Measurements from ENCODE around the gene TMEM63B. TPM values are rescaled to one million over a fixed set of nuclear protein-coding genes. Genes with fewer than 3 reads are reported as not detected.

The TMEM63B gene
- total RNA-seq, 5 donors from 2014 or later (not counting 1 experiment from before 2014, with no cell fraction given): 16.6 to 21.1 (median 19.3) TPM

DNA sequence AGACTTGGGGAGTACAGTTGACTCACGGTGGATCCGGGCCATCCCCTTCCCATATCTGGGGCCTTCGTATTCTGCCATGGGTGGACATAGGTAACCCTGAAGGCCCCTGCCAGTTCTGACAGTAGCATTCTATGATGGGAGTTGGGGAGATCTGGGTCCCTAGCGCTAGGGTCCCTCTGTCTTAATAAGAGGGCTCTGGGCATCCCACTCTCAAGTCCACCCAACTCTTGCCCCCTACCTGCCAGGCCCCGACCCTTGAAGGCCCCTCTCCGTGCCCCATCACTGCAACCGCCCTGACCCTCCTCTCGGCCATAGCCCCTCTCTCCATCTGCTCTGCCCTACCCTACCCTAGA is 24.7 kb downstream of the TMEM63B start:
- Histone ChIP-seq H3K4me3 (ENCODE audit: control insufficient read depth in 1 of 2, extremely low read depth in 1 of 2, low read length in 1 of 2) (no peak overlapping the region), H3K27me3 (replicated peaks in 1 of 2; ENCODE audit: control insufficient read depth in 2 of 2, extremely low read depth in 1 of 2, insufficient read depth in 2 of 2, low read length in 1 of 2) (no peaks in the 10 kb centered on the region), H3K4me1 (ENCODE audit: control insufficient read depth in 1 of 2, extremely low read depth in 1 of 2, insufficient read depth in 2 of 2, low read length in 2 of 2) (peaks cover 0 to 16% of the 10 kb centered on the region in 2 experiments), H3K36me3 (ENCODE audit: control insufficient read depth in 2 of 2, extremely low read depth in 1 of 2, insufficient read depth in 1 of 2, low read length in 1 of 2) (peaks cover 9 to 19% of the 10 kb centered on the region in 2 donors), H3K9me3 (no peaks in the 10 kb centered on the region), H3K27ac (ENCODE audit: low read length) (no peak overlapping the region)
- Mint-ChIP-seq H3K27me3 (no peaks in the 10 kb centered on the region), H3K9me3 (no peaks in the 10 kb centered on the region), H3K27ac (no peak overlapping the region), H3K4me1 (peaks cover 7 to 12% (median 8%) of the 10 kb centered on the region in 3 donors), H3K36me3 (peaks cover 12% of the 10 kb centered on the region), H3K4me3 (peak overlapping the region in 1 of 3 donors; percentile 42)
- no peak for DNase-seq
- 60% methylated on average over 2 of the region's 8 CpGs for WGBS (ENCODE audit: insufficient coverage)
- peak in 1 of 4 experiments; percentile 18 for ATAC-seq (replicated peaks in 1 of 4)
- CTCF ChIA-PET: interaction anchor here in 1 of 2 donors (0.6 to 1.3 kb wide), 2 partner anchors 56 to 622 kb away, joined by 4 to 5 read pairs; no protein-coding TSS in a partner anchor
- POLR2A ChIA-PET: no interaction called here

DNA sequence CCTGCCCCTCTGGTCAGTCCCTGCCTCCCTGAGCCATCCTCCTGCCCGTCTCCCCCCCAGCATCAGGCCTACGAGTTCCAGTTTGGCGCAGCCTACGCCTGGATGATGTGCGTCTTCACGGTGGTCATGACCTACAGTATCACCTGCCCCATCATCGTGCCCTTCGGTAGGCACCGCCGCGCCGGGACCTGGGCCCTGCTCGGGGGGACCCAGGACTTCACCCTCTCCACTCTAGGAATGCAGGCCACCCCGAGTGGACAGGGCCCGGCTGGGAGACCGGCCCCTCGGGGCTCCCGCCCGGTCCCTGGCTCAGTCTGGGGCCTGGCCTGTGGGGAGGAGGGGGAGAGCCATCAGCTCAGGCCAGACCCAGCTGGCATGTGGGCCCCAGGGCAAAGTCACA is 25.2 kb downstream of the TMEM63B start:
- peaks cover 9 to 14% of the 10 kb centered on the region in 2 donors for H3K36me3 ChIP-seq (ENCODE audit: control insufficient read depth in 2 of 2, extremely low read depth in 1 of 2, insufficient read depth in 1 of 2, low read length in 1 of 2)
- no peaks in the 10 kb centered on the region for H3K27me3 ChIP-seq (replicated peaks in 1 of 2; ENCODE audit: control insufficient read depth in 2 of 2, extremely low read depth in 1 of 2, insufficient read depth in 2 of 2, low read length in 1 of 2)
- peaks cover 7 to 12% (median 8%) of the 10 kb centered on the region in 3 donors for H3K4me1 Mint-ChIP-seq
- H3K9me3 Mint-ChIP-seq: no peaks in the 10 kb centered on the region
- CTCF ChIA-PET: interaction anchor here in 1 of 2 donors (0.6 kb wide), 1 partner anchor 623 kb away, joined by 4 read pairs; no protein-coding TSS in a partner anchor
- peaks cover 12% of the 10 kb centered on the region for H3K36me3 Mint-ChIP-seq
- no peaks in the 10 kb centered on the region for H3K9me3 ChIP-seq
- DNase-seq: no peak
- POLR2A ChIA-PET: no interaction called here
- WGBS (ENCODE audit: insufficient coverage): 95% methylated on average over 8 of the region's 19 CpGs
- no peak overlapping the region for H3K4me3 ChIP-seq (ENCODE audit: control insufficient read depth in 1 of 2, extremely low read depth in 1 of 2, low read length in 1 of 2)
- H3K27me3 Mint-ChIP-seq: no peaks in the 10 kb centered on the region
- no peak for ATAC-seq (replicated peaks in 1 of 4)
- peaks cover 0 to 16% of the 10 kb centered on the region in 2 experiments for H3K4me1 ChIP-seq (ENCODE audit: control insufficient read depth in 1 of 2, extremely low read depth in 1 of 2, insufficient read depth in 2 of 2, low read length in 2 of 2)
- H3K27ac ChIP-seq (ENCODE audit: low read length): no peak overlapping the region
- H3K4me3 Mint-ChIP-seq: no peak overlapping the region
- H3K27ac Mint-ChIP-seq: no peak overlapping the region

DNA sequence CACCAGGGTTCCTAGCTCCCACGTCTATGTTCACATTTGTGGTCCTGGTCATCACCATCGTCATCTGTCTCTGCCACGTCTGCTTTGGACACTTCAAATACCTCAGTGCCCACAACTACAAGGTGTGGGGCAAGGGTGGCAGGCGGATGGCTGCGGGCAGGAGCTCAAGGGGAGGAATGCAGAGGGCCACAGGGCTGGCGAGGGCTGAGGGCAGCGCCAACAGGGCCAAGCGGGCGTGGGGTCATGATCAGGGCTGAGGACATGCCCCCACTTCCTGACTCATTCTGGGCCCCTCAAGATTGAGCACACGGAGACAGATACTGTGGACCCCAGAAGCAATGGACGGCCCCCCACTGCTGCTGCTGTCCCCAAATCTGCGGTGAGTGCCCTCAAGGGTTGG is 26.7 kb downstream of the TMEM63B start:
- Histone ChIP-seq H3K27me3 (replicated peaks in 1 of 2; ENCODE audit: control insufficient read depth in 2 of 2, extremely low read depth in 1 of 2, insufficient read depth in 2 of 2, low read length in 1 of 2) (peaks cover 0 to 4% of the 10 kb centered on the region in 2 experiments), H3K36me3 (ENCODE audit: control insufficient read depth in 2 of 2, extremely low read depth in 1 of 2, insufficient read depth in 1 of 2, low read length in 1 of 2) (peaks cover 3 to 6% of the 10 kb centered on the region in 2 donors), H3K27ac (ENCODE audit: low read length) (no peak overlapping the region), H3K4me3 (ENCODE audit: control insufficient read depth in 1 of 2, extremely low read depth in 1 of 2, low read length in 1 of 2) (no peak overlapping the region), H3K4me1 (ENCODE audit: control insufficient read depth in 1 of 2, extremely low read depth in 1 of 2, insufficient read depth in 2 of 2, low read length in 2 of 2) (peaks cover 0 to 16% of the 10 kb centered on the region in 2 experiments), H3K9me3 (no peaks in the 10 kb centered on the region)
- no peaks in the 10 kb centered on the region for H3K27me3 Mint-ChIP-seq
- peaks cover 7 to 12% (median 8%) of the 10 kb centered on the region in 3 donors for H3K4me1 Mint-ChIP-seq
- WGBS (ENCODE audit: insufficient coverage): 85% methylated on average over 8 of the region's 12 CpGs
- H3K27ac Mint-ChIP-seq: no peak overlapping the region
- ATAC-seq (replicated peaks in 1 of 4): no peak
- H3K9me3 Mint-ChIP-seq: no peaks in the 10 kb centered on the region
- no peak for DNase-seq
- CTCF ChIA-PET: interaction anchor here (0.8 to 1.0 kb wide), 4 partner anchors 10 to 59 kb away, joined by 3 read pairs; no protein-coding TSS in a partner anchor
- POLR2A ChIA-PET: no interaction called here
- no peak overlapping the region for H3K4me3 Mint-ChIP-seq
- H3K36me3 Mint-ChIP-seq: peaks cover 7% of the 10 kb centered on the region

GRCh38 chr6:44156494-44157151 is 29.3 kb downstream of the TMEM63B start:
- Histone ChIP-seq H3K4me1 (ENCODE audit: control insufficient read depth in 1 of 2, extremely low read depth in 1 of 2, insufficient read depth in 2 of 2, low read length in 2 of 2) (peaks cover 0 to 13% of the 10 kb centered on the region in 2 experiments), H3K27me3 (replicated peaks in 1 of 2; ENCODE audit: control insufficient read depth in 2 of 2, extremely low read depth in 1 of 2, insufficient read depth in 2 of 2, low read length in 1 of 2) (peaks cover 0 to 12% of the 10 kb centered on the region in 2 experiments), H3K9me3 (no peaks in the 10 kb centered on the region), H3K36me3 (ENCODE audit: control insufficient read depth in 2 of 2, extremely low read depth in 1 of 2, insufficient read depth in 1 of 2, low read length in 1 of 2) (no peaks in the 10 kb centered on the region), H3K27ac (ENCODE audit: low read length) (no peak overlapping the region), H3K4me3 (ENCODE audit: control insufficient read depth in 1 of 2, extremely low read depth in 1 of 2, low read length in 1 of 2) (no peak overlapping the region)
- ATAC-seq (replicated peaks in 1 of 4) (no peak), DNase-seq (no peak)
- ChIA-PET POLR2A (no interaction called here), CTCF (interaction anchor here in 1 of 2 donors (0.6 kb wide), 1 partner anchor 180 kb away, joined by 3 read pairs; no protein-coding TSS in a partner anchor)
- H3K4me1 Mint-ChIP-seq: peaks cover 2 to 4% (median 4%) of the 10 kb centered on the region in 3 donors
- no peak overlapping the region for H3K27ac Mint-ChIP-seq
- 94% methylated on average over 7 of the region's 9 CpGs for WGBS (ENCODE audit: insufficient coverage)
- H3K36me3 Mint-ChIP-seq: peaks cover 4% of the 10 kb centered on the region
- no peaks in the 10 kb centered on the region for H3K9me3 Mint-ChIP-seq
- H3K4me3 Mint-ChIP-seq: no peak overlapping the region
- no peaks in the 10 kb centered on the region for H3K27me3 Mint-ChIP-seq

- Histone ChIP-seq H3K4me3 (ENCODE audit: control insufficient read depth in 1 of 2, extremely low read depth in 1 of 2, low read length in 1 of 2) (no peak overlapping the region), H3K9me3 (no peaks in the 10 kb centered on the region), H3K27ac (ENCODE audit: low read length) (no peak overlapping the region), H3K36me3 (ENCODE audit: control insufficient read depth in 2 of 2, extremely low read depth in 1 of 2, insufficient read depth in 1 of 2, low read length in 1 of 2) (no peaks in the 10 kb centered on the region), H3K4me1 (ENCODE audit: control insufficient read depth in 1 of 2, extremely low read depth in 1 of 2, insufficient read depth in 2 of 2, low read length in 2 of 2) (peaks cover 0 to 8% of the 10 kb centered on the region in 2 experiments), H3K27me3 (replicated peaks in 1 of 2; ENCODE audit: control insufficient read depth in 2 of 2, extremely low read depth in 1 of 2, insufficient read depth in 2 of 2, low read length in 1 of 2) (peaks cover 0 to 18% of the 10 kb centered on the region in 2 experiments)
- WGBS (ENCODE audit: insufficient coverage): 84% methylated on average over 7 of the region's 11 CpGs
- Mint-ChIP-seq H3K27me3 (no peaks in the 10 kb centered on the region), H3K9me3 (no peaks in the 10 kb centered on the region), H3K4me3 (no peak overlapping the region), H3K36me3 (peaks cover 4% of the 10 kb centered on the region), H3K27ac (no peak overlapping the region), H3K4me1 (peaks cover 0 to 3% (median 2%) of the 10 kb centered on the region in 3 donors)
- POLR2A ChIA-PET: no interaction called here
- CTCF ChIA-PET: interaction anchor here in 1 of 2 donors (0.6 kb wide), 2 partner anchors 30 to 180 kb away, joined by 3 read pairs; partner anchors contain the start of genes MRPL14 and TMEM63B
- no peak for DNase-seq
- no peak for ATAC-seq (replicated peaks in 1 of 4)
These were observed 29.8 kb downstream of the TMEM63B start for GRCh38 chr6:44157152-44157521.

GRCh38 chr6:44158770-44159228 is 31.4 kb downstream of the TMEM63B start, which contains the start of gene CAPN11:
Gene CAPN11, plus strand, starts transcription at chr6:44158820. Its CDS starts 29 bp downstream, at chr6:44158849.
- POLR2A ChIA-PET: no interaction called here
- no peak for ATAC-seq (replicated peaks in 1 of 4)
- Histone ChIP-seq H3K9me3 (no peaks in the 10 kb centered on the region), H3K27me3 (replicated peaks in 1 of 2; ENCODE audit: control insufficient read depth in 2 of 2, extremely low read depth in 1 of 2, insufficient read depth in 2 of 2, low read length in 1 of 2) (peaks cover 0 to 30% of the 10 kb centered on the region in 2 experiments), H3K4me3 (ENCODE audit: control insufficient read depth in 1 of 2, extremely low read depth in 1 of 2, low read length in 1 of 2) (no peak within 1 kb of the TSS), H3K4me1 (ENCODE audit: control insufficient read depth in 1 of 2, extremely low read depth in 1 of 2, insufficient read depth in 2 of 2, low read length in 2 of 2) (peaks cover 0 to 8% of the 10 kb centered on the region in 2 experiments), H3K27ac (ENCODE audit: low read length) (no peak within 1 kb of the TSS), H3K36me3 (ENCODE audit: control insufficient read depth in 2 of 2, extremely low read depth in 1 of 2, insufficient read depth in 1 of 2, low read length in 1 of 2) (no peaks in the 10 kb centered on the region)
- H3K4me1 Mint-ChIP-seq: peaks cover 0 to 3% (median 2%) of the 10 kb centered on the region in 3 donors
- DNase-seq: no peak
- no peak within 1 kb of the TSS for H3K4me3 Mint-ChIP-seq
- H3K36me3 Mint-ChIP-seq: no peaks in the 10 kb centered on the region
- H3K27me3 Mint-ChIP-seq: peaks cover 0 to 7% of the 10 kb centered on the region in 2 donors
- no peaks in the 10 kb centered on the region for H3K9me3 Mint-ChIP-seq
- no CpG with 5 or more reads among the region's 5 CpGs for WGBS (ENCODE audit: insufficient coverage)
- CTCF ChIA-PET: no interaction called here
- H3K27ac Mint-ChIP-seq: no peak within 1 kb of the TSS
